ENCODE measurements around the gene VPS13A. TPM values are rescaled to one million over a fixed set of nuclear protein-coding genes. Genes with fewer than 3 reads are reported as not detected.

Gene VPS13A
- total RNA-seq, 1 donor from 2014 or later, result 66.8 TPM

DNA sequence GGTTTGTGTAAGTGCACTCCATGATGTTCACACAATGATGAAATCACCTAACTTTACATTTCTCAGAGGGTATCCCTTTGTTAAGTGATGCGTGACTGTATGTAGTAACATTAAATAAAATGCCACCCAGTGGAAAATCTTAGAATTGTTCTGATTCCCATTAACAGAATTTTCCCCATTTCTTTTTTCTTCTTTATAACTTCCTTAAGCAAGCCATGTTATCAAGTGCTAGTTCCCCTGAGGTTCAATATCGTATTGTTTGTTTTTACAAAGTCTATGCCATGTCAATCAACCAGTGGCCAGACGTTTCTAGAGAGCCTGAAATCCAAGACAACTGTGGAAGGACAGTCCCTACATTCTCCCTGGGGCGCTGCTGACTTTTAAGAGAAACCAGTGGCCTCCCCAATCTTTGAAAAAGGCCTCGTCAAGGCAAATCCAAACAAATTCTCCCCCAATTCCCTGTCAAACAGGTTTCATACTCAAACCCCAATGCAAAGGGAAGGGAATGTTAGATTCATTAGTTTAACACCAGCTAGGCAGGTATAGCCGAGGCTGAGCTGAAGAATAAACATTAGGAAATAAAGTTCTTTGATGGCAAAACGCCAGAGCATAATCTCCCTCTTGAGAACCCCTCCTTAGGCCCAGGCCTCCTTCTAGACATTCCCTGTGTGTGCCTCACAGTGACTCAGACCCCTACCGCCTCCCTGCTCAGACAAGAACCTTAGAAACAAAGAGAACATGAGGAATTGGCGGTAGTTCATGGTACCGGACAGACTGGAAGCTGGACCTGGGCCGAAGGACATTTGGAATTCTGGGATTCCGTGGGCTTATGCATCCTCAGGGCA lies 272.1 kb downstream of the VPS13A start:
- TF ChIP-seq CTCF (IDR thresholded peaks at IDR 0.05), result no peak
- no peak for TF ChIP-seq EZH2 (IDR thresholded peaks at IDR 0.05)
- no peak for TF ChIP-seq EZH2phosphoT487 (IDR thresholded peaks at IDR 0.05)
- H3K27me3 ChIP-seq, result no peaks in the 10 kb centered on the region
- no peak overlapping the region for H3K9ac ChIP-seq
- no peaks in the 10 kb centered on the region for H3K36me3 ChIP-seq
- no peaks in the 10 kb centered on the region for H3F3A ChIP-seq (ENCODE audit: low read depth)
- Mint-ChIP-seq H3K9me3 (peaks cover 19% of the 10 kb centered on the region), H3K36me3 (no peaks in the 10 kb centered on the region), H3K27me3 (ENCODE audit: insufficient read depth, low read depth) (peaks cover 1% of the 10 kb centered on the region), H3K4me3 (no peak overlapping the region), H3K27ac (no peak overlapping the region), H3K4me1 (no peaks in the 10 kb centered on the region)
- no peak overlapping the region for H3K4me2 ChIP-seq
- no peak for DNase-seq (ENCODE audit: low spot score)
- H2AFZ ChIP-seq (replicated peaks), result no peak overlapping the region
- H3K4me3 ChIP-seq, result no peak overlapping the region
- H4K20me1 ChIP-seq (ENCODE audit: low read depth), result no peaks in the 10 kb centered on the region
- H3K79me2 ChIP-seq (ENCODE audit: low read depth), result no peaks in the 10 kb centered on the region
- no peaks in the 10 kb centered on the region for H3K9me3 ChIP-seq (ENCODE audit: low read depth)
- no peaks in the 10 kb centered on the region for H3K4me1 ChIP-seq
- no peak overlapping the region for H3K27ac ChIP-seq

- H3K9me3 Mint-ChIP-seq, result peaks cover 19% of the 10 kb centered on the region
- Histone ChIP-seq H3K4me3 (no peak overlapping the region), H4K20me1 (ENCODE audit: low read depth) (no peaks in the 10 kb centered on the region), H3K27ac (no peak overlapping the region), H3F3A (ENCODE audit: low read depth) (no peaks in the 10 kb centered on the region), H3K27me3 (no peaks in the 10 kb centered on the region), H3K9ac (no peak overlapping the region), H2AFZ (replicated peaks) (no peak overlapping the region), H3K4me2 (no peak overlapping the region), H3K4me1 (no peaks in the 10 kb centered on the region), H3K9me3 (ENCODE audit: low read depth) (no peaks in the 10 kb centered on the region), H3K36me3 (no peaks in the 10 kb centered on the region), H3K79me2 (ENCODE audit: low read depth) (no peaks in the 10 kb centered on the region)
- no peaks in the 10 kb centered on the region for H3K4me1 Mint-ChIP-seq
- H3K27me3 Mint-ChIP-seq (ENCODE audit: insufficient read depth, low read depth), result no peaks in the 10 kb centered on the region
- H3K27ac Mint-ChIP-seq, result no peak overlapping the region
- H3K36me3 Mint-ChIP-seq, result no peaks in the 10 kb centered on the region
- DNase-seq (ENCODE audit: low spot score), result no peak
- TF ChIP-seq CTCF (IDR thresholded peaks at IDR 0.05) (no peak), EZH2phosphoT487 (IDR thresholded peaks at IDR 0.05) (no peak), EZH2 (IDR thresholded peaks at IDR 0.05) (no peak)
- no peak overlapping the region for H3K4me3 Mint-ChIP-seq
Observed at GRCh38 chr9:77450085-77450475, 272.7 kb downstream of the VPS13A start.

GRCh38 chr9:77451507-77451906 lies 274.2 kb downstream of the VPS13A start:
- Mint-ChIP-seq H3K9me3 (peaks cover 19% of the 10 kb centered on the region), H3K27me3 (ENCODE audit: insufficient read depth, low read depth) (no peaks in the 10 kb centered on the region), H3K4me1 (no peaks in the 10 kb centered on the region), H3K27ac (no peak overlapping the region), H3K36me3 (no peaks in the 10 kb centered on the region), H3K4me3 (no peak overlapping the region)
- DNase-seq (ENCODE audit: low spot score), result no peak
- no peaks in the 10 kb centered on the region for H3K4me1 ChIP-seq
- no peak overlapping the region for H3K4me3 ChIP-seq
- no peak overlapping the region for H3K4me2 ChIP-seq
- no peaks in the 10 kb centered on the region for H3K27me3 ChIP-seq
- H3K36me3 ChIP-seq, result no peaks in the 10 kb centered on the region
- no peak overlapping the region for H2AFZ ChIP-seq (replicated peaks)
- H3K9me3 ChIP-seq (ENCODE audit: low read depth), result no peaks in the 10 kb centered on the region
- H4K20me1 ChIP-seq (ENCODE audit: low read depth), result no peaks in the 10 kb centered on the region
- H3K27ac ChIP-seq, result no peak overlapping the region
- H3K9ac ChIP-seq, result no peak overlapping the region
- H3K79me2 ChIP-seq (ENCODE audit: low read depth), result no peaks in the 10 kb centered on the region
- no peaks in the 10 kb centered on the region for H3F3A ChIP-seq (ENCODE audit: low read depth)
- TF ChIP-seq EZH2 (IDR thresholded peaks at IDR 0.05) (no peak), CTCF (IDR thresholded peaks at IDR 0.05) (no peak), EZH2phosphoT487 (IDR thresholded peaks at IDR 0.05) (no peak)

Measured in neural progenitor cell (in vitro differentiated cells).